Measurements from ENCODE around the gene PLXNC1. TPM values are rescaled to one million over a fixed set of nuclear protein-coding genes. Genes with fewer than 3 reads are reported as not detected.

The PLXNC1 gene
- total and polyA plus RNA-seq, 2 of the 8 experiments (the other 6 are each of a cell fraction or from before 2014, with no cell fraction given), result 0.83 to 2.0 TPM

- FAIRE-seq, result no peak
- no peak overlapping the region for H2BK20ac ChIP-seq (ENCODE audit: low read length)
- POLR2A ChIA-PET (ENCODE audit: partially characterized antibody), result no interaction called here
These were observed 32.4 kb downstream of the PLXNC1 start for GRCh38 chr12:94180558-94181296.

More at GRCh38 chr12:94180558-94181296, 32.4 kb downstream of the PLXNC1 start:
- H2BK12ac ChIP-seq (ENCODE audit: low read depth, low read length), result no peak overlapping the region
- no peaks in the 10 kb centered on the region; the same call in 1 of the 2 replicates for H3K23me2 ChIP-seq (ENCODE audit: low read depth, low read length)
- peaks cover 3 to 6% of the 10 kb centered on the region in 2 experiments; a peak in 1 of 4 replicates for H3K9me3 ChIP-seq (ENCODE audit: insufficient read depth in 2 of 2, low read depth in 1 of 2, low read length in 1 of 2)
- H4K91ac ChIP-seq (replicated peaks; ENCODE audit: insufficient read length, low read length), result no peak overlapping the region
- H3K4me2 ChIP-seq (ENCODE audit: insufficient read depth in 1 of 2, low read depth in 2 of 2, low read length in 2 of 2), result no peak overlapping the region
- no peak overlapping the region for H3K56ac ChIP-seq (replicated peaks; ENCODE audit: insufficient read length, low read depth, low read length)
- H4K20me1 ChIP-seq (replicated peaks in 1 of 2; ENCODE audit: control insufficient read depth in 1 of 2, insufficient read depth in 2 of 2, low read length in 2 of 2), result no peaks in the 10 kb centered on the region
- no peak overlapping the region for H2BK15ac ChIP-seq (ENCODE audit: low read length)
- H4K5ac ChIP-seq (ENCODE audit: insufficient read length, low read depth, low read length), result no peak overlapping the region
- TF ChIP-seq CTBP2 (IDR thresholded peaks at IDR 0.05; ENCODE audit: borderline replicate concordance, insufficient read depth, insufficient read length, low read length), result no peak
- H3K79me1 ChIP-seq (ENCODE audit: low read depth, low read length), result no peaks in the 10 kb centered on the region
- H3K4me1 ChIP-seq (replicated peaks in 1 of 4; ENCODE audit: control insufficient read depth in 3 of 4, insufficient read depth in 4 of 4, low read length in 3 of 4), result no peaks in the 10 kb centered on the region; a peak in 1 of 7 replicates
- no peak overlapping the region for H3K27ac ChIP-seq (ENCODE audit: low read depth, low read length)
- no peak overlapping the region for H3K4ac ChIP-seq (replicated peaks; ENCODE audit: insufficient read length, low read depth, low read length)
- no peak for DNase-seq (ENCODE audit: low read depth in 1 of 2, low spot score in 2 of 2)
- no peak overlapping the region for H3K14ac ChIP-seq (ENCODE audit: insufficient read length)
- H3K18ac ChIP-seq (ENCODE audit: extremely low read depth, low read length), result no peak overlapping the region
- no peak overlapping the region for H3K9ac ChIP-seq (replicated peaks in 1 of 4; ENCODE audit: extremely low read depth in 1 of 4, low read depth in 3 of 4, low read length in 3 of 4)
- no peak overlapping the region for H4K8ac ChIP-seq (ENCODE audit: extremely low read depth, insufficient read depth, low read length)
- CTCF ChIA-PET (ENCODE audit: partially characterized antibody), result interaction anchor here (0.6 to 1.5 kb wide), 6 partner anchors 12 to 287 kb away, joined by 3 to 6 read pairs (median 3); no protein-coding TSS in a partner anchor
- H3K23ac ChIP-seq (ENCODE audit: insufficient read length), result no peak overlapping the region
- H3K4me3 ChIP-seq (ENCODE audit: extremely low read depth in 1 of 4, insufficient read depth in 2 of 4, low read depth in 3 of 4, low read length in 4 of 4), result no peak overlapping the region
- H2AK5ac ChIP-seq (ENCODE audit: low read depth, low read length), result no peak overlapping the region
- no peaks in the 10 kb centered on the region for H3K79me2 ChIP-seq (ENCODE audit: control insufficient read depth in 1 of 2, insufficient read depth in 2 of 2, low read length in 2 of 2)
- H2BK5ac ChIP-seq (ENCODE audit: low read depth, low read length), result no peak overlapping the region
- no peak overlapping the region for H2BK120ac ChIP-seq (replicated peaks; ENCODE audit: low read depth, low read length)
- H3K36me3 ChIP-seq (ENCODE audit: control insufficient read depth in 2 of 4, insufficient read depth in 4 of 4, low read length in 3 of 4), result no peaks in the 10 kb centered on the region
- H2AFZ ChIP-seq (ENCODE audit: low read length), result no peak overlapping the region
- H3K27me3 ChIP-seq (replicated peaks in 1 of 4; ENCODE audit: control insufficient read depth in 3 of 4, extremely low read depth in 1 of 4, insufficient read depth in 3 of 4, low read length in 3 of 4), result peaks cover under 1 to 6% (median 4%) of the 10 kb centered on the region in 4 experiments; a peak in 5 of 7 replicates
- 88% methylated on average over 6 of the region's 6 CpGs; no CpG with 5 or more reads in 1 of the 2 experiments for WGBS, 2 experiments (ENCODE audit: extremely low coverage in 1 of 2, insufficient coverage in 1 of 2, insufficient read length in 1 of 2, insufficient replicate concordance in 2 of 2, low coverage in 1 of 2, low lambda C conversion rate in 2 of 2, missing lambda C conversion rate in 1 of 2)
